Mammary epithelial cell (primary cell): Measurements from ENCODE around the gene MGAT4A.
A peak's percentile ranks its signal among the peaks of the same experiment; 100 is the strongest.

Experiments
- CTCF ChIP-seq, 2 donors: IDR thresholded peaks in 1 of 2; conservative IDR thresholded peaks in 1 of 2; 2 replicates each; pipeline ENCODE4 v1.5.1; 2011 to 2012; ENCODE audit warnings: inconsistent platforms in 2 of 2, low read length in 2 of 2, mild to moderate bottlenecking in 2 of 2, control low read depth in 1 of 2, low read depth in 1 of 2; ENCODE audit not compliant: insufficient read depth in 1 of 2; ENCODE audit errors: extremely low read depth in 1 of 2
- EZH2 ChIP-seq: IDR thresholded peaks from 2 replicates; pipeline ENCODE4 v1.6.1; 2012; ENCODE audit warnings: low read length, inconsistent platforms, borderline replicate concordance

GRCh38 chr2:98634406-98635092 lies 96.4 kb downstream of the MGAT4A start:
- no peak for TF ChIP-seq EZH2
- TF ChIP-seq CTCF (conservative IDR thresholded peaks at IDR 0.05 in 1 of 2, IDR thresholded peaks at IDR 0.05 in 1 of 2; ENCODE audit: extremely low read depth in 1 of 2, insufficient read depth in 1 of 2, low read depth in 1 of 2, low read length in 2 of 2), result peak; percentile 37 to 51
